DND-41 (cell line): Measurements from ENCODE around the gene JCAD.

ENCODE experiments used
- ATAC-seq: fragments of 200-7000 bp; cut with Tn5 transposase; 3 replicates; pipeline ENCODE4 v1.9.1; 2021; ENCODE audit warnings: low read depth; ENCODE audit not compliant: insufficient read depth
- DNase-seq: peaks from one replicate; pipeline ENCODE4 v3.0.0-alpha.2; 2020
- H2AFZ ChIP-seq: 2 replicates; pipeline ENCODE4 v1.6.0; 2012; ENCODE audit warnings: low read depth, low read length
- H3K27ac ChIP-seq: 2 replicates; pipeline ENCODE4 v1.5.1; 2012; ENCODE audit warnings: low read length, inconsistent platforms
- H3K27me3 ChIP-seq: fragments of 200-600 bp; sonication (generic); 2 replicates; pipeline ENCODE4 v1.6.0; 2012; ENCODE audit warnings: low read length, mild to moderate bottlenecking, inconsistent platforms; ENCODE audit not compliant: insufficient read depth, poor library complexity
- H3K36me3 ChIP-seq: 2 replicates; pipeline ENCODE4 v1.5.1; 2012; ENCODE audit warnings: low read length, inconsistent platforms; ENCODE audit not compliant: insufficient read depth
- H3K4me1 ChIP-seq: 2 replicates; pipeline ENCODE4 v1.5.1; 2012; ENCODE audit warnings: mild to moderate bottlenecking, low read length; ENCODE audit not compliant: insufficient read depth
- H3K4me2 ChIP-seq: 2 replicates; pipeline ENCODE4 v1.6.0; 2012; ENCODE audit warnings: mild to moderate bottlenecking, moderate library complexity, low read length, inconsistent platforms; ENCODE audit not compliant: insufficient read depth
- H3K4me3 ChIP-seq, 2 experiments: fragments of 200-600 bp in 1 of 2; shearing (Covaris generic) in 1 of 2; 2 replicates each; pipeline ENCODE4 v1.5.1; 2012 to 2016; ENCODE audit warnings: inconsistent platforms in 2 of 2, low read length in 2 of 2, mild to moderate bottlenecking in 2 of 2, low read depth in 1 of 2, moderate library complexity in 1 of 2
- H3K79me2 ChIP-seq: 2 replicates; pipeline ENCODE4 v1.6.0; 2012; ENCODE audit warnings: low read length, inconsistent platforms; ENCODE audit not compliant: insufficient read depth
- H3K9ac ChIP-seq: 2 replicates; pipeline ENCODE4 v1.6.0; 2012; ENCODE audit warnings: low read depth, mild to moderate bottlenecking, inconsistent platforms, low read length, moderate library complexity
- H3K9me3 ChIP-seq: 2 replicates; pipeline ENCODE4 v1.5.1; 2012; ENCODE audit warnings: low read length, moderate library complexity, mild to moderate bottlenecking, inconsistent platforms; ENCODE audit not compliant: insufficient read depth, severe bottlenecking
- H4K20me1 ChIP-seq: 2 replicates; pipeline ENCODE4 v1.6.0; 2012; ENCODE audit warnings: low read length; ENCODE audit not compliant: insufficient read depth
- CTCF ChIP-seq: IDR thresholded peaks from 2 replicates; pipeline ENCODE4 v1.5.1; 2012; ENCODE audit warnings: borderline replicate concordance, low read length, moderate library complexity, mild to moderate bottlenecking; ENCODE audit not compliant: poor library complexity, severe bottlenecking; ENCODE audit errors: extremely low read depth
- EZH2 ChIP-seq: IDR thresholded peaks from 3 replicates; pipeline ENCODE4 v1.6.1; 2012; ENCODE audit warnings: borderline replicate concordance, low read depth, mild to moderate bottlenecking, moderate library complexity, low read length, inconsistent platforms; ENCODE audit not compliant: severe bottlenecking

Gene JCAD

GRCh38 chr10:30034433-30035137 lies 24.8 kb downstream of the JCAD start:
- Histone ChIP-seq H3K36me3 (no peaks in the 10 kb centered on the region), H3K4me3 (no peak overlapping the region), H3K79me2 (no peaks in the 10 kb centered on the region), H4K20me1 (no peaks in the 10 kb centered on the region), H2AFZ (no peak overlapping the region), H3K27ac (no peak overlapping the region), H3K4me1 (no peaks in the 10 kb centered on the region), H3K27me3 (no peaks in the 10 kb centered on the region), H3K4me2 (no peak overlapping the region), H3K9ac (no peak overlapping the region), H3K9me3 (no peaks in the 10 kb centered on the region)
- TF ChIP-seq CTCF, result no peak
- no peak for TF ChIP-seq EZH2
- ATAC-seq, result peak; percentile 36; the same call in 1 of the 3 replicates
- no peak for DNase-seq

GRCh38 chr10:30032125-30032524 lies 27.3 kb downstream of the JCAD start:
- H3K9me3 ChIP-seq, result no peaks in the 10 kb centered on the region
- no peak overlapping the region for H3K9ac ChIP-seq
- ATAC-seq (no peak), DNase-seq (no peak)
- TF ChIP-seq CTCF (no peak), EZH2 (no peak)
- H3K27me3 ChIP-seq, result no peaks in the 10 kb centered on the region
- H3K79me2 ChIP-seq, result no peaks in the 10 kb centered on the region
- no peak overlapping the region for H3K4me3 ChIP-seq
- no peak overlapping the region for H2AFZ ChIP-seq
- H3K36me3 ChIP-seq, result no peaks in the 10 kb centered on the region
- no peaks in the 10 kb centered on the region for H4K20me1 ChIP-seq
- no peak overlapping the region for H3K4me2 ChIP-seq
- no peak overlapping the region for H3K27ac ChIP-seq
- H3K4me1 ChIP-seq, result peaks cover 18% of the 10 kb centered on the region

GRCh38 chr10:30029872-30030256 lies 29.5 kb downstream of the JCAD start:
- Histone ChIP-seq H3K9me3 (no peaks in the 10 kb centered on the region), H2AFZ (no peak overlapping the region), H3K27ac (no peak overlapping the region), H3K27me3 (no peaks in the 10 kb centered on the region), H3K79me2 (no peaks in the 10 kb centered on the region), H3K36me3 (no peaks in the 10 kb centered on the region), H3K9ac (no peak overlapping the region), H4K20me1 (no peaks in the 10 kb centered on the region), H3K4me2 (no peak overlapping the region), H3K4me3 (no peak overlapping the region), H3K4me1 (peaks cover 31% of the 10 kb centered on the region)
- TF ChIP-seq EZH2, result no peak
- no peak for TF ChIP-seq CTCF
- ATAC-seq (no peak), DNase-seq (no peak)
